GM23248 (cell line): Measurements from ENCODE around the gene TLK2. TPM values are rescaled to one million over a fixed set of nuclear protein-coding genes. Genes with fewer than 3 reads are reported as not detected.
"Not testable (repeated sequence)": the region's sequence is repeated elsewhere in the genome, so short reads cannot be mapped to it uniquely, and the experiment has no call there.

Experiments used
- DNase-seq: peaks from one replicate; pipeline ENCODE4 v3.0.0-alpha.2; 2015
- H2AFZ ChIP-seq: fragments of 200-600 bp; sonication (generic); 2 replicates; pipeline ENCODE4 v1.6.1; 2016; ENCODE audit warnings: antibody characterized with exemption
- H3F3A ChIP-seq: fragments of 200-600 bp; sonication (generic); 2 replicates; pipeline ENCODE4 v1.6.1; 2016; ENCODE audit warnings: mild to moderate bottlenecking, antibody characterized with exemption, mixed run types; ENCODE audit not compliant: insufficient read depth
- H3K27ac ChIP-seq: fragments of 200-600 bp; sonication (generic); 2 replicates; pipeline ENCODE4 v1.5.1; 2016; ENCODE audit warnings: mild to moderate bottlenecking
- H3K27me3 ChIP-seq: fragments of 200-600 bp; sonication (generic); replicated peaks from 2 replicates; pipeline ENCODE4 v1.6.1; 2016; ENCODE audit warnings: mild to moderate bottlenecking; ENCODE audit not compliant: insufficient read depth
- H3K36me3 ChIP-seq: fragments of 200-600 bp; sonication (generic); 2 replicates; pipeline ENCODE4 v1.6.1; 2016; ENCODE audit warnings: low read depth, mild to moderate bottlenecking
- H3K4me1 ChIP-seq: fragments of 200-600 bp; sonication (generic); 2 replicates; pipeline ENCODE4 v1.6.1; 2016; ENCODE audit warnings: mild to moderate bottlenecking; ENCODE audit not compliant: insufficient read depth
- H3K4me2 ChIP-seq: fragments of 200-600 bp; sonication (generic); one replicate; pipeline ENCODE4 v1.6.1; 2016; ENCODE audit warnings: mild to moderate bottlenecking; ENCODE audit not compliant: unreplicated experiment
- H3K4me3 ChIP-seq: fragments of 200-600 bp; sonication (generic); 2 replicates; pipeline ENCODE4 v1.5.1; 2016; ENCODE audit warnings: mild to moderate bottlenecking
- H3K79me2 ChIP-seq: fragments of 200-600 bp; sonication (generic); 2 replicates; pipeline ENCODE4 v1.6.1; 2016; ENCODE audit warnings: mild to moderate bottlenecking; ENCODE audit not compliant: insufficient read depth
- H3K9ac ChIP-seq: fragments of 200-600 bp; sonication (generic); 2 replicates; pipeline ENCODE4 v1.6.1; 2016; ENCODE audit warnings: mild to moderate bottlenecking
- H3K9me2 ChIP-seq: fragments of 200-600 bp; sonication (generic); 2 replicates; pipeline ENCODE4 v1.6.1; 2016; ENCODE audit warnings: mixed run types, mild to moderate bottlenecking, moderate library complexity; ENCODE audit not compliant: insufficient read depth
- H3K9me3 ChIP-seq: fragments of 200-600 bp; sonication (generic); one replicate; pipeline ENCODE4 v1.6.1; 2017; ENCODE audit warnings: low read depth
- H4K20me1 ChIP-seq: fragments of 200-600 bp; sonication (generic); 2 replicates; pipeline ENCODE4 v1.6.0; 2016; ENCODE audit not compliant: insufficient read depth
- WGBS, 2 experiments: methylation state at CpG; one replicate each; pipeline ENCODE4 v1.1.6; 2015 to 2017; ENCODE audit warnings: low lambda C conversion rate in 2 of 2, low coverage in 1 of 2; ENCODE audit errors: missing lambda C conversion rate in 2 of 2; 5-methylcytosine and 5-hydroxymethylcytosine counted together
- in situ Hi-C: fragments of 300-500 bp; cut with MboI; formaldehyde crosslinking; loops from 2 replicates; pipeline ENCODE4 v1.15.0; 2020
- polyA plus RNA-seq: library from polyadenylated mRNA; unstranded; fragments of >200 nt; fragmentation: Nextera tagmentation; extraction: Ambion mirVana; gene quantifications from 2 replicates; pipeline ENCODE4 v1.2.1, GENCODE V29; 2016
- total RNA-seq: library from RNA; depleted of rRNA; stranded (reverse); fragments of >200 nt; shearing (Covaris generic); gene quantifications from 2 replicates; pipeline ENCODE4 v1.2.3, GENCODE V29; 2014

The TLK2 gene
- total and polyA plus RNA-seq, 2 experiments from 2014 or later: 12.6 to 37.9 TPM

DNA sequence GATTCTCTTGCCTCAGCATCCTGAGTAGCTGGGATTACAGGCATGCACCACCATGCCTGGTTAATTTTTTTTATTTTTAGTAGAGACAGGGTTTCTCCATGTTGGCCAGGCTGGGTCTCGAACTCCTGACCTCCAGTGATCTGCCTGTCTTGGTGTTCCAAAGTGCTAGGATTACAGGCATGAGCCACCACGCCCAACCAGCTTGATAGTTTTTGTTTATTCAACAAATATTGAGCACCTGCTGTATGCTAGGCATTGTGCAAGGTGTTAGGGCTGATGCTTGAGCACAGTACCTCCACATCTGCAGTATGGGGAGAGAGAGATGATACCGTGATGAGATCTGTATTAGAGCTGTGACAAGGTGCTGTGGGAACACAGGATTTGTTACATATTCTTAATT is 3.9 kb downstream of the TLK2 start:
- Histone ChIP-seq H3K79me2 (peaks cover 85% of the 10 kb centered on the region), H3K4me1 (peaks cover 13% of the 10 kb centered on the region), H3F3A (peaks cover 15% of the 10 kb centered on the region; the same call in 1 of the 2 replicates)
- in situ Hi-C loops, DNase-seq, H3K4me2 ChIP-seq, H3K9ac ChIP-seq, H4K20me1 ChIP-seq, H2AFZ ChIP-seq, H3K9me3 ChIP-seq, H3K36me3 ChIP-seq, H3K27me3 ChIP-seq, H3K27ac ChIP-seq, H3K9me2 ChIP-seq, H3K4me3 ChIP-seq: not testable (repeated sequence)
- WGBS, 2 experiments: 70% methylated on average over 3 of the region's 3 CpGs

GRCh38 chr17:62490990-62491389 is 12.4 kb downstream of the TLK2 start:
- H3K9ac ChIP-seq, H3K27me3 ChIP-seq, H3K9me2 ChIP-seq, H3F3A ChIP-seq, H3K4me2 ChIP-seq, H4K20me1 ChIP-seq, in situ Hi-C loops, H3K9me3 ChIP-seq, H3K27ac ChIP-seq, H3K4me1 ChIP-seq, H3K36me3 ChIP-seq, DNase-seq, H2AFZ ChIP-seq, H3K4me3 ChIP-seq: not testable (repeated sequence)
- WGBS, 2 experiments: 96 to 98% methylated on average over 1 of the region's 1 CpG
- peaks cover 100% of the 10 kb centered on the region for H3K79me2 ChIP-seq

DNA sequence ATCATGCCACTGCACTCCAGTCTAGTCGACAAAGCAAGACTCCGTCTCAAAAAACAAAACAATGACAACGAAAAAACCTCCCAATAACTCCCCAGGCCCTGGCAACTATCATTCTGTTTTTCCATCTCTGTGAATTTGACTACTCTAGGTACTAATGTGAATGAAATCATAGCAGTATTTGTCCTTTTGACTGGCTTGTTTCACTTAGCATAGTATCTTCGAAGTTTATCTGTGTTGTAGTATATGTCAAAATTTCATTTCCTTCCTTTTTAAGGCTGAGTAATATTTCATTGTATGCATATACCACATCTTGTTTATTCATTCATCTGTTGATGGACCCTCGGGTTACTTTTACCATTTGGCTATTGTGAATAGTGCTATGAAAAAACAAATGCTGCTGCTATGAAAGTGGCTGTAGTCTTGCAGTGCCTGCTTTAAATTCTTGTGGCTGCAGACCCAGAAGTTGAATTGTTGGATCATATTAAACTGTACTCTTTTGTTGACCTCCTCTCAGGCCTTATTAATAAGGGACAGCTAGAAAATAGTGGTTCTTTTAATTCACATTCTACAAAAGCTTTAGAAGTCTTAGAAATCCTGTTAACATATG is 14.5 kb downstream of the TLK2 start:
- H3K9me2 ChIP-seq, DNase-seq, H2AFZ ChIP-seq, H4K20me1 ChIP-seq, H3K9me3 ChIP-seq, H3K4me2 ChIP-seq, H3K27me3 ChIP-seq, H3K4me3 ChIP-seq, H3K27ac ChIP-seq, H3K4me1 ChIP-seq, H3K36me3 ChIP-seq, H3F3A ChIP-seq, in situ Hi-C loops, H3K9ac ChIP-seq: not testable (repeated sequence)
- WGBS, 2 experiments: 81 to 85% methylated on average over 5 of the region's 5 CpGs
- peaks cover 100% of the 10 kb centered on the region for H3K79me2 ChIP-seq

- H3K27me3 ChIP-seq, H4K20me1 ChIP-seq, H3K36me3 ChIP-seq, H3K9me3 ChIP-seq, in situ Hi-C loops, H3K4me1 ChIP-seq, H3K27ac ChIP-seq, H3F3A ChIP-seq, H2AFZ ChIP-seq, H3K9ac ChIP-seq, H3K4me2 ChIP-seq, H3K4me3 ChIP-seq, DNase-seq, H3K9me2 ChIP-seq: not testable (repeated sequence)
- peaks cover 100% of the 10 kb centered on the region for H3K79me2 ChIP-seq
- WGBS, 2 experiments: 94% methylated on average over 7 of the region's 7 CpGs
Measured at GRCh38 chr17:62494073-62494472, 15.4 kb downstream of the TLK2 start.

- H3K27ac ChIP-seq, in situ Hi-C loops, H3K27me3 ChIP-seq, H3K9me3 ChIP-seq, H3K36me3 ChIP-seq, DNase-seq, H3K9me2 ChIP-seq, H3K9ac ChIP-seq, H3K4me3 ChIP-seq, H2AFZ ChIP-seq, H3K4me1 ChIP-seq, H4K20me1 ChIP-seq, H3F3A ChIP-seq, H3K4me2 ChIP-seq: not testable (repeated sequence)
- H3K79me2 ChIP-seq: peaks cover 100% of the 10 kb centered on the region
- 96% methylated on average over 4 of the region's 4 CpGs for WGBS, 2 experiments
Measured at GRCh38 chr17:62496344-62496743, 17.7 kb downstream of the TLK2 start.

DNA sequence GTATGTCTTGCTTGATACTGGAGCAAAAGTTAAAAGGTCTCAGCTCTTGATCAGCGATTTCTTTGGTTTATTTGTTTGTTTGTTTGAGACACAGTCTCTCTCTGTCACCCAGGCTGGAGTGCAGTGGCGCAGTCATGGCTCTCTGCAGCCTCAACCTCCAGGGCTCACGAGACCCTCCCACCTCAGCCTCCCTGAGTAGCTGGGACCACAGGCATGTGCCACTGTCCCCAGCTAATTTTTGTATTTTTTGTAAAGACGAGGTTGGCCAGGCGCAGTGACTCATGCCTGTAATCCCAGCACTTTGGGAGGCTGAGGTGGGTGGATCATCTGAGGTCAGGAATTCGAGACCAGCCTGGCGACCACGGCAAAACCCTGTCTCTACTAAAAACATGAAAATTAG is 20.2 kb downstream of the TLK2 start:
- H3K4me3 ChIP-seq, H3K36me3 ChIP-seq, H2AFZ ChIP-seq, H3K27ac ChIP-seq, H3K9me2 ChIP-seq, H3K27me3 ChIP-seq, H3F3A ChIP-seq, in situ Hi-C loops, H3K9ac ChIP-seq, DNase-seq, H3K4me1 ChIP-seq, H3K9me3 ChIP-seq, H4K20me1 ChIP-seq, H3K4me2 ChIP-seq: not testable (repeated sequence)
- WGBS, 2 experiments: 93 to 94% methylated on average over 8 of the region's 8 CpGs
- H3K79me2 ChIP-seq: peaks cover 100% of the 10 kb centered on the region

- H3K9me3 ChIP-seq, H3K4me2 ChIP-seq, H2AFZ ChIP-seq, H3K36me3 ChIP-seq, H3K27ac ChIP-seq, H3K9me2 ChIP-seq, H3K9ac ChIP-seq, H3K4me3 ChIP-seq, in situ Hi-C loops, DNase-seq, H4K20me1 ChIP-seq, H3F3A ChIP-seq, H3K27me3 ChIP-seq, H3K4me1 ChIP-seq: not testable (repeated sequence)
- H3K79me2 ChIP-seq: peaks cover 100% of the 10 kb centered on the region
- WGBS, 2 experiments: 93 to 100% methylated on average over 1 of the region's 1 CpG
Measured at GRCh38 chr17:62500463-62500862, 21.8 kb downstream of the TLK2 start.

- H3K4me3 ChIP-seq, H4K20me1 ChIP-seq, H3K9ac ChIP-seq, H3K9me2 ChIP-seq, H3K9me3 ChIP-seq, H3K4me2 ChIP-seq, in situ Hi-C loops, H3K27me3 ChIP-seq, H2AFZ ChIP-seq, H3F3A ChIP-seq, H3K36me3 ChIP-seq, H3K27ac ChIP-seq, DNase-seq, H3K4me1 ChIP-seq: not testable (repeated sequence)
- WGBS, 2 experiments: 95 to 97% methylated on average over 8 of the region's 8 CpGs
- H3K79me2 ChIP-seq: peaks cover 100% of the 10 kb centered on the region
Measured at GRCh38 chr17:62504857-62505256, 26.2 kb downstream of the TLK2 start.
